Right kidney (tissue), 1 donor: Measurements from ENCODE around the gene TMEM127.
"Not testable (repeated sequence)": the region's sequence is repeated elsewhere in the genome, so short reads cannot be mapped to it uniquely, and the experiment has no call there.

Experiments used
- DNase-seq: peaks from one replicate; pipeline ENCODE4 v3.0.0-alpha.2; 2016

The TMEM127 gene

DNA sequence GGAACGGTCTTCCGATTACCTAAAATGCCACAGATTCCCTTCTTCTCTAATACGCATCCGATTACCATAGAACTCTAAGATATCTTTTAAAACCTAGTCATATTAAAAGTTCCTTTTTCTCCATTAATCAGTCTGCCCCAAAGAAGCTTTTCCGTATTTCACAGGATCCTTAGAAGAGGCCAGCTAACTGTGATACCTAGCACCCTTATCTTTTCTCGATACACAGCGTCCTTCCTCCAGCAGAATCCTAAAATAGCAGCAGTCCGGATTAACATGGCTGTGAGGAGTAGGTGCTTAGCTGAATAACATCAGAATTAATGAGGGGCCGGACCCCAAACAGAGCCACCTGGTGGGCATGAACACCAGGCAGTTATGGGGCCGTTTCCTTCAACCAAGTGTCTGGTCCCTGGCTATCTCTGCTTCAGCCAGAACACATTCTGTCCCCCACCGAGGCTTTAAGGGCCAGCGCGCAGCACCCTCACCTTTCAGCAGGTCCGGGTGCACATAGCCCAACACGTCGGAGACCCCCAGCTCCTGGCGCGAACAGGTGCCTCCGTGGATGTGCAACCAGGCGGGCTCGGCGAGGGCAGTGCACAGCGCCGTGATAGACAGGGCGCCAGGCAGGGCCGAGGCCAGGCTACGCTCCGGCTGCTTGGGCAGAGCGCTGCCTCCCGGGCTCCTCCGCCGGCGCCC, 995 bp downstream of the TMEM127 start:
- DNase-seq: peak; percentile 65

DNA sequence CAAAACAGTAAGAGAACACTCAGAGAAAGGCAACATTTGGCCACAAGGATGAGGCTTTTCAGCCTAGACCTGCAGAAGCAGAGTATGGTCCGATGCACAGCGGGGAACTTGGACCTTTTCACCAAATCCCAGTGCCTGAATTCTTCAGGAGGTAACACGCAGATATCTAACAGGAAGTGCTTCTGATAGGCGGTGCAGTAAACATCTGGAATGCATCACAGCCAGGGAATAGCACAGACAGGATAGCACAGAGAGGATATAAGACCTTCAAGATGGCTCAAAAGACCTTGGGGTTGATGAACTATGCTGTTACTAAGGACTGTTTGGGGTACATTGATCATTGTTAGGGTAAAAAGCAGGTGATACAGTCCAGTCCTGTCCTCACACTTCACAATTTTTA, 1.7 kb downstream of the TMEM127 start:
- no peak for DNase-seq

DNA sequence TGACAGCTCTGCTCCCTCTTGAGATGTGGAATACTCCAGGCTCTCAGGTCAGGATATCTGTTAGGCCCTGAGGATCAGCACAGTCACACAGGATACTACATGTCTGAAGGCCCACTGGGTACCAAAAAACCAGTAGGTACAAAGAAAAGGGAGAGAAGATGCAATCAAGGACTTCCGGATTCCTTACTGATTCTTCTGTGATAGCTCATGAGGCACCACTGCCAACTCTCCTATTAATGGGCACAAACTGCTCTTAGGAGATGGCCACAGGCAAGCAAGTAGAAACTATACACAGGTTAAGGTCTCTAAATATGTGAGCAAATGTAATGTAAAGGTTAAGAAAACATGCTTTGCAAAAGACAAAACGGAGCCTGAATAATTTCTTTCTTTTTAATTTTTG, 3.5 kb downstream of the TMEM127 start:
- DNase-seq: no peak

DNA sequence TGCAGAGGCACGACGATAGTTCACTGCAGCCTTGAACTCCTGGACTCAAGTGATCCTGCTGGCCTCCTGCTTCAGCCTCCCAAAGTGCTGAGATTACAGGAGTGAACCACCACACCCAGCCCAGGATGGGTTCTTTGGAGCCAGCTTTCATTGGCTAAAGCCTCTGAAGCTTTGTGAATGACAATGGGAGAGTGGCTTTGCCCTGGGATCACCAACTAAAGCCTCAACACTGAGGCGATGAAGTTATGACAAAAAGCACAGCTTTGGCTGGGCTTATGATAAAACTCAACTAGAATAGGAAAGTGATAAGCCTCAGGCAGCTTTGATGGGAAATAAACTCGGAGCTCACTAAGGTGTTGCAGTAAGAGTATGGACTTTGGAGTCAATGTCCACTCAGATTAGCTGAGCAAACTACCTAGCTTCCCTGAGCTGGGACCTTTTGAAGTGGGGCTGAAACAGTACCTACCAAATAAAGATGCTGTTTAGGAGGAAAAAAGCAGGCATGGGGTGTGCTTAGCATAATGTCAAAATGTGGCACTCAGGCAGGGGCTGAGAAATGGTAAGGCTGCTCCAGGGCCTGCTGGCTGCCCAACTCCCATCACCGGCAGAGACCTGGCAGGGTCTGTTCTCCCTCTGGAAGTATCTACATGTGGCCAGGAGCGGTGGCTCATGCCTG, 4.3 kb downstream of the TMEM127 start:
- no peak for DNase-seq

DNA sequence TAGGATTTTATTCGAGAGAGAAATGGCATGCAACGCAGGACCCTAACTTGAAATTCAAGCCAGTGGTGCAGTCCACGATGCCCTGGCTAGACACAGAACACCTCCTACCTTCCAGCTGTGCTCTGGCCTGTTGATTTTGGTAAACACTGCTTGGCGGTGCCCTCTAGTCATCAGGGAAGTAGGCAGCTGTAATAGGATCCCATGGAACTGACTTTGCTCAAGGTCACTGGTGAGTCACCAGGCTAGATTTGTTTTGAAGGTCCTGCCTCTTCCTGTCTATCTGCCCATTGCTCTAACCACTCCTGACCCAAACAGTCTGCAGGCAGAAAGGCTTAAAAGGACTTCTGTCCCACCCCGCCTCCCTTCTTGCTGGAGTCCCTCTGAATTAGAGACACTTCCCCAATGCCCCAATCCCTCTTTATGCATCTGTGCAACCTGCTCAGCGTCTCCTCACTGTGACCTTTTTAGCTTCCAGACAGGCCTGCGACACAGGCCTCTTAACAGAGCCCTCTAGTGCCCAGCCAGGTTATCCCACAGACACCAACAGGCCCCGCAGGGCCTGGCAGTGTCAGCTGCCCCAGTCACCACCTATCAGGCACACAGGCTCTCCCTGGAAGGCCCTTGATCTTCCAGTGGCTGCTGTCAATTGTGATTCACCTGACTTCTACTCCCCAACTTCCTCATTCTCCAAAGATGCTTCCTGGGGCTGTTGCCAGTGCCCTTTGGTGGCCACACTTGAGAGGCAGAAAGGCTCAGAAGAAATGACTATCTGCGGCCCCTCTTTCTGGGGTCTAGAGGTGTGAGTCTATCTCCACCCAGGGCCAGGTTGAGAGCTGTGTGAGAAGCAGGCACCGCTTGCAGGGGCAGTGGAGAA, 5.2 kb downstream of the TMEM127 start:
- peak; percentile 42 for DNase-seq

DNA sequence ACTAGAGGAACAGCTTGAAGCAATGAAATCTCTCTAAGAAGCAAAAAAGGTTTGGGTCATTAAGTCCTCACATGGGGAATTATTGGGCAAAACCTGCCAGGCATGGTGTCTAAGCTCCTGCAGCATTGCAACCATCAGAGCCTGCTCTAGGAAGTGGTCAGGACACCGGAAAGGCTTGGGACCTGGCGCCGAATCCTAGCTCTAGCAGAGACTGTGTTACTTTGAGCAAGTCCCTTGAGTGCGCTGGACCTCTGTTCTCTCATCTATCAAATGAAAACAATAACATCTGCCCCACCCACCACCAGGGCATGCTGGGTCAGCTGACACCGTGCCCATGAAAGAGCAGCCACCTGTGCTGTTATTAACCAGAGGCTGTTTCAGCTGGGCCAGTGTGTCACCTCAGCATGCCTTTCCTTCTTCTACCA, 6.3 kb downstream of the TMEM127 start:
- no peak for DNase-seq

DNA sequence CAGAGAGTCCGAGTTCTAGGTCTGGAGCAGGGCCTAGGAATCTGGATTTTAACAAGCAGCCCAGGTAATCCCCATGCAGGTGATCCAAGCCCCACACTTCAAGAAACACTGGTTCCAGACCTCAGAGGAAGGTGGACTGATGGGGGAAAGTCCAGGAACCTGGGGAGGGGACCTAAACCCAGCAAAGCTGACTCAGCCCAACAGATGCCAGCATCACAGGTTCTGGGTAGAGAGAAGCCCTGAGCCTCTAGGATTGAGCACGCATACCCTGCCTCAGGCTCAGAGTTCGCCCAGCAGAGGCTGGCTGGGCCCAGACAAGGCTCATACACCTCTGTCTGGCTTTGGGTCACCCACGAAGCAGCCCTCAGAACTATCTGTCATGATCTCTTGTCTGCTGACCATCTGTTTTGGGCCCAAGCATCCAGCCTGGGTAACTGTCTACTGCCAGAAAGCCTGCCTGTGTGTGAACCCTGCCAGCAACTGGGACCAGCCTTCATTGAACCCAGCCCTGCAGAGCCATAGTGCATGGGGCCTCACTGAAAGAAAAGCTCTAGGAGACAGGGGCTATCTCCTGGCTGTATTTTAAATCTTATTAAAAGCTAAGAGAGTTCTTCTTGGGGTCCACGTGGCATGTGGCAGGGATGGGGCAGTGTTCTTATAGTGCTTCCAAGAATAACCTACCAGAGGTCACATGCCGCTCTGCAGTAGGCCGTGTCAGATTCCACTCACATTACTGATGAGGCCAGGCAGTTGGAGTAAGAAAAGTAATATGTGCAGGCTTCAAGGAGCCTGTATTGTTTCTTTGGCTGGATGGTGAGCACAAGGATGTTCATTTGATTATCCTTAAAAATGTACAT, 7.4 kb downstream of the TMEM127 start:
- DNase-seq: no peak

DNA sequence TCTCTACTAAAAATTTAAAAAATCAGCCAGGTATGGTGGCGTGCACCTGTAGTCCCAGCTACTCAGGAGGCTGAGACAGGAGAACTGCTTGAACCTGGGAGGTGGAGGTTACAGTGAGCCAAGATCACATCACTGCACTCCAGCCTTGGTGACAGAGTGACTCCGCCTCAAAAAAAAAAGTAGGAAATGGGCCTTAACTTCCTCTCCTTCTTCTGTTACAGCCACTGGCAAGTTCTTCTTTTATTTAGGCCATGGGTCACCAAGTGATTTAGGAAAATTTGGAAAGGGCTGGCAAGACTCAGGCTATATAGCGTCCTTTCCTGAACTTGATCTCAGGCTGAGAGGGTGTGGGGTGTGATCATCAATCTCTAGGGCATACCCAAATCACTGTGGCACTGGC, 8.1 kb downstream of the TMEM127 start:
- not testable (repeated sequence) for DNase-seq

DNA sequence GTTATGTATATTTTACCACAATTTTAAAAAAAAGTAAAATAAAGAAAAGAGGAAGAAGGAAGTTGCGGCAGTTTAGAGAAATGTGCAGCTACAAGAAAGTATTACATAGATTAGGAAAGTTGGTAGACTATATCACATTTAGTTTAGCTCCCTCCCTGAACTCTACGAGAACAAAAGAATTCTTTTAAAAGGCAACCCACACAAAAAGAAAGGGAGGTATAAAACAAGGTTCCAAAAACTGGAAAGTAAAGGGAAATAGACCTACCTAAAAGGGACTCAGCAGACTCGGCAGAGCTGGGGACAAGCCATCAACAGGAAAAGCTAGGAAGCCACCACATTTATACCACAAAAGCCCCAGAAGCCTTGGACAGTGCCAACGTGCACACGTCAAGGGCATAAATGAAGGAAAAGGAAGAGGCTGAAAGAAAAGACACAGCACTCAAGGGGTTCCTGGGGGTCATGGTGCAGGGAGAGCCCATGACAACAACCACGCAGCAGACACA, 9.1 kb downstream of the TMEM127 start:
- no peak for DNase-seq

DNA sequence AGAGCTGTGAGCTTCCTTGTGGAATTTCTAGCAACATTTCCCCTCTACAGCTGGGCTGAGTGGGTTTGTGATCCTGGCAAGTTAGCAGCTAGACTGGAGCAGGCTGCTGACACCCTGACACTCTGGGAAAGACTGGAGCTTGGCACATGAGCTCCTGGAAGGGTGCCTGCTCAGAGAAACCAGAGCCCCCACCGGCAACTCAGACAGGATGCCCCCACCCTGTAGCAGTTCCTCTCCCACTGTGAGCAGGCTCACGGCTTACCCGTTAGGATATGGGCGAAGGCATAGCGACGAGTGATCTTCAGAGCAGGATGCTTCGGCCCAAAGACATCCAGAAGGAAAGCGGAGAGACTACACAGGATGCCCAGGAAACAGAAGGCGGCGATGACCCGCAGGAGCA, 11.2 kb downstream of the TMEM127 start:
- no peak for DNase-seq

DNA sequence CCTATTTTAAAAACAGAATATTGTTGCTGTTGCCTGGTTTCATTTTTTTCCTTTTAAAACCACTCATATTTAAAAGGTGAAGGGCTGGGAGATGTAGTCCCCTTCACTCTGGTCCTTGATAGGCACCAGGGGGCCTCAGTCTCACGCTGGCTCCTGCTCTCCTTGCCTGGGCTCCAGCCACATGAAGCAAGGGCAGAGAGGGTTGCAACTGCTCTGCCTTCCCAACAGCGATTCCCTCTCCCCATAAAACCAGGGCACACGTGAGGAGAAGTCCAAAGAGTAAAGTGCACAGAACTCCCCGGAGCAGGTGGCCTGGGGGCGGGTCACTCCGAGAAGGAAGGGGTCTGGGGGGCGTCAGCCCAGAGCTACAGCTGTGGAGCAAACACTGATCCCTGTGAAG, 12.8 kb downstream of the TMEM127 start:
- DNase-seq: no peak

DNA sequence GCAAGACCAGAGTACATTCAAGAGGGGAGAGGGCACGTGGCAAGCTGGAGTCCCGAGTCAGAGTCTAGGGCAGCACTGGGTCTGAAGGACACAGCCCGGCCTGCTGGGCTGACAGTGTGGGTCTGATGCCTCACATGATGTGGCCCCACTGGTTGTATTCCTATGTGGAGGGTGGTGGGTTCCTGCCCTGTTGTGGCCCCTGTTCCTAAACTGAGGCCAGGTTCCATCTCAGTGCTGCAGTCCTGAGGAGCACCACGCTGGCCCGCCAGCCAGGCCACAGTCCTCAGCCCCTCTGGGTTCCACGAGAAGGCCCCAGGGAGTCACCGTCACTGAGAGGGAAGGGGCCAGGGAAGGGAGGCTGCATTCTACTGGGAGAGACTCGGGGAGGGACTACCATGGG, 13.3 kb downstream of the TMEM127 start:
- no peak for DNase-seq

DNA sequence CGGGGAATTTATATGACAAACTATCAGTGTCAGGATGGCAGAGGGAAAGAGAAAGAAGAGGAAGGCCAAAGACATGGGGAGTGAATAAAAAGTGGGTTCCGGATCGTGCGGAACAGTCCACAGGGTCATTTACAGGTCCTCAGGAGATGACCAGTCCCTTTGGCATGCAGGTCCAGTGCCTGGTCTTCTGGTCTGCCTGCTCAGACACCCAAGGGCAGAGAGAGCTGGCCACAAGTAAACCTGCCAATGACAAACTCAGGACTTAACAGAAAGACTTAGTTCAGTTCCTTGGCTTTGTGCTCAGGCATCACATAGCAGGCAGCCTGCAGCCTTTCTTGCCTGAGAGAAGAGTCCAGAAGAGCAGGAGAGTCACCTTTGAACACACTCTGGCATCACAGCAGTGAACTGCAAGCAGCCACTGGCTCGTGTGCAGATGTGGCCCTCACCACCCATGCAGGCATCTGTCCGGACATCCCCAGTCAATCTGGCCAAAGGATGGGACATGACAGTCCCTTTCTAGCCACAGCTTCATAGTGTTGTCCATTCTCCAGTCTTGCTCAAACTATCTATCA, 14.0 kb downstream of the TMEM127 start:
- peak; percentile 57 for DNase-seq

DNA sequence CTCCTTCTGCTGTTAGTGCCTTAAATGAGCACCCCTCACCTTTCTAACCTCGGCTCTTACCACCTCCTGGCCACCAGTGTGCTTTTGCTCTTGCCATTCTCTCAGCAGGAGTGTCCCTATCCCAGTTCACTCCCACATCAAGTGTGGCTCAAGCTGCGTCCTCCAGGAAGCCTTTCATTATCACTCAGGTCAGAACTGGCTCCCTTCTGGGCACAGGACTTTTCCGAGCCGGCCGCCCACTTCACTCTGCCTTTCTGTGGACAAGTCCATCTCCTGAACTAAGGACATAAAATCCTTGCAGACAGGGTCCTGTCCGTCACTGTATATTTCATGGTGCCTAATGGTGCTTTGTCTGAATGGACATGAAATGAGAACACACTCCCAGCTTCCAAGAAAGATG, 15.6 kb downstream of the TMEM127 start:
- DNase-seq: no peak

DNA sequence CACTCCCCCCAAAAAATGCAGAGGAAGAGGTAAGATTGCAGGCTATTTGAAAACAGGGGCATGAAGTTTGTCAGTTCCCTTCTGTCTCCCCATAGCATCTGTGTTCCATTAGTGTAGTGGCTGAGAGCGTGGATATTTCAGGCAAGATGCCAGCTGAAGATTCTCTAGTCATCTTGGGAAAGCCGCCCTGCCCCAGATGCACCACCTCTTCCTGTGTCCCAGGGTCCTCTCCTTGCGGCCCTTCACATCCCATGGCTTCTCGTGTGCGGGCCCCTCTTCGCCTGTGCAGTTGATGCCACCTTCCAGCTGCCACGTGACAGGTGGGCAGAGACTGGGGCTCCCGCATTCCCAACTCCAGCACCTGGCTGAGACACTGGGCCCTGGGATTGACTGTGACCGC, 16.1 kb downstream of the TMEM127 start:
- no peak for DNase-seq

DNA sequence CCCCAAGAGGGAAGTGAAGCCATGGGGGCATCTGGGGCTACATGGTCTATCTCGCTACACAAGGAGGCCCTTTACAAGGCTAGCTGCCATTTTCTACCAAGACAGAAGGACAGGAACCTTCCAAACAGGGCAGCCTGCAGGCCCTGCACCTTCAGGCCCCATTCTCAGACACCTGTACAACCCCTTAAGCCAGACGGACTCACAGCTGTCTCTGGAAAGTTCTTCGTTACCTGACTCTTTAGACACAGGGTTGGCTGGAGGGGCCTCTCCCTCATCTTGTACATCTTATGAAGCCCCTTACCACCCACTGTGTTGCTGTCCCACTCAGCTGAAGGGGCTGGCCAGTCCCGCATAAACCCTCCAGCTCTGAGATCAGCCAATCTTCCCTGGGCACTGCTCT, 17.2 kb downstream of the TMEM127 start:
- DNase-seq: no peak

DNA sequence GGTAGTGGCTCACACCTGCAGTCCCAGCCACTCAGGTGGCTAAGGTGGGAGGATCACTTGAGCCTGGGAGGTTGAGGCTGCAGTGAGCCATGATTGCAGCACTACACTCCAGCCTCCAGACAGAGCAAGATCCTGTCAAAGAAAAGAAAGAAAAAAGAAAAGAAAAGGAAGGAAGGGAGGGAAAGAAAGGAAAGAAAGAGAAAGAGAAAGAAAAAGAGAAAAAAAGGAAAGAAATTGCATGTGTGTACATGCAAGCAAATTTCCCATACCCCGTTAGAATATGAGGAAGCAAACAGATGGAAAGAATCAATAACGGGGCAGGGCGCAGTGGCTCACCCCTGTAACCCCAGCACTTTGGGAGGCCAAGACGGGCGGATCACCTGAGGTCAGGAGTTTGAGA, 17.9 kb downstream of the TMEM127 start:
- DNase-seq: no peak

DNA sequence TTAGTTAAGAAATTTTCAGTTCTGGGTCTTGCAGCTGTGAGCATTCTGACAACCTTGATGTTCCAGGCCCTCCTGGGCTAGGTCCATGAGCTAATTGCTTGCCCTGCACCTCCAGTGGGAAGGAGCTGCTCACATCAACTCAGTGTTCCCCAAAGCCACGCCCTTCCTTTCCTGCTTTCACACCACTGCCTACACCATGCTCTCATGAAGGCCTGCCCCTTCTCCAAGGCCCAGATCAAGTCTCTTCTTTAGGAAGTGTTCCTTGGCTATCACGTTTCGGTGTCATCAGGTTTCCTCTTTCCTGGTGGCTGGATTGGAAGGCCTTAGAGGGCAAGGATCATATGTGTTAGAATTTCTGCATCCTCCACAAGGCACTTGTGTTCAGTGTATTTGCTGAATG, 18.8 kb downstream of the TMEM127 start:
- no peak for DNase-seq

DNA sequence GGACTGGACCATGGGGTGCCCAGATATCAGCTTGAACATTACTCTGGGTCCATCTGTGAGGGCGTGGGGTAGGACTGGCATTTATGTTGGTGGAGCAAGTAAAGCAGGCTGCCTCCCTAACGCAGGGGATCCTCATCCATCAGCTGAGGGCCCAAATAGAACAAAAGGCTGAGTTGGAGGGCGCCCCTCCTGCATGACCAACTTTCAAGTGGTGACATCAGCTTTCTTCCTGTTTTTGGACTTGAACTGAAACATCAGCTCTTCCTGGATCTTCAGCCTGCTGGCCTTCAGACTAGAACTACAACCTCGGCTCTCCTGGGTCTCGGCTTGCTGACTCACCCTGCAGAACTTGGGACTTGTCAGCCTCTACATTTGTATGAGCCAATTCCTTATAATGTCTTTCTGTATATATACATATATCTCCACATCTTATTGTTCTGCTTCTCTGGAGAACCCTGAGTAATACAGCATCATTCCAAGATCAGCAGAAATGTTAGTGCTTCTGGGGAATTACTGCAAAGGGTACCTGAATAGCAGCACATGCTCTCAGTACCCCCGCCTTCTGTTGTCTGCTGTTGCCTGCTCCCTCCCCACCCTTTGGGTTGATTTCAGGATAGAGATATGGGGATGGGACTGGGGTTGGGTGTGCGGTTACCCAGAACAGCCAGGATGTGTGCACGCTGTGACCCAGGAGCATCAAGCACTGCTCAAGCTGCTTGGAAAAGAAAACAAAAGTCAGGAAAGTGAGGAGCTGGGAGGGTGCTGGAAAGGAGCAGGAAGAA, 20.0 kb downstream of the TMEM127 start:
- no peak for DNase-seq

DNA sequence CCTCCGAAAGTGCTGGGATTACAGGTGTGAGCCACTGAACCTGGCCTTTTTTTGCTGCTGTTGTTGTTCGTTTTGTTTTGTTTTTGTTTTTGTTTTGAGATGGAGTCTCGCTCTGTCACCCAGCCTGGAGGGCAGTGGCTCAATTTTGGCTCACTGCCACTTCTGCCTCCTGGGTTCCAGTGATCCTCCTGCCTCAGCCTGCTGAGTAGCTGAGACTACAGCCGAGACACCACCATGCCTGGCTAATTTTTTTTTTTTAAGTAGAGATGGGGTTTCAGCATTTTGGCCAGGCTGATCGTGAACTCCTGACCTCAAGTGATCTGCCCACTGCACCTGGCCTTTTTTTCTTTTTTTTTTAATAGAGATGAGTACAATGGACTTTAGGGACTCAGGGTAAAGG, 22.0 kb downstream of the TMEM127 start:
- DNase-seq: no peak
